Trophoblast cell (in vitro differentiated cells and primary cell): Measurements from ENCODE around the gene EPHA1.

Source experiments
- DNase-seq, 2 donors: peaks; one replicate each; pipeline ENCODE4 v3.0.0-alpha.2; 2016
- H2AFZ ChIP-seq: 2 replicates; pipeline ENCODE4 v1.6.1; 2013; ENCODE audit warnings: low read length, moderate library complexity, mild to moderate bottlenecking; ENCODE audit not compliant: insufficient read depth, poor library complexity
- H2AK5ac ChIP-seq: 2 replicates; pipeline ENCODE4 v1.6.1; 2013; ENCODE audit warnings: mild to moderate bottlenecking, low read length
- H2BK120ac ChIP-seq: 2 replicates; pipeline ENCODE4 v1.6.1; 2013; ENCODE audit warnings: low read length, mild to moderate bottlenecking, moderate library complexity; ENCODE audit not compliant: insufficient read depth, poor library complexity
- H2BK12ac ChIP-seq: 2 replicates; pipeline ENCODE4 v1.6.1; 2013; ENCODE audit warnings: mild to moderate bottlenecking, low read length, moderate library complexity
- H2BK5ac ChIP-seq: 2 replicates; pipeline ENCODE4 v1.6.1; 2013; ENCODE audit warnings: low read length, low read depth, moderate library complexity, mild to moderate bottlenecking; ENCODE audit not compliant: poor library complexity
- H3K14ac ChIP-seq: 2 replicates; pipeline ENCODE4 v1.6.1; 2013; ENCODE audit warnings: mild to moderate bottlenecking, low read length
- H3K18ac ChIP-seq: 2 replicates; pipeline ENCODE4 v1.6.1; 2013; ENCODE audit warnings: mild to moderate bottlenecking, low read length
- H3K23ac ChIP-seq: 2 replicates; pipeline ENCODE4 v1.6.1; 2013; ENCODE audit warnings: low read length
- H3K27ac ChIP-seq: 2 replicates; pipeline ENCODE4 v1.5.1; 2013; ENCODE audit warnings: low read depth, mild to moderate bottlenecking, inconsistent platforms, low read length, moderate library complexity
- H3K27me3 ChIP-seq: 2 replicates; pipeline ENCODE4 v1.6.1; 2013; ENCODE audit warnings: inconsistent platforms, mild to moderate bottlenecking, low read length, moderate library complexity; ENCODE audit not compliant: insufficient read depth
- H3K36me3 ChIP-seq, 2 experiments: 1 replicate in 1 of 2; 2 replicates in 1 of 2; pipeline ENCODE4 v1.6.1; 2013; ENCODE audit warnings: low read length in 2 of 2, mild to moderate bottlenecking in 2 of 2, moderate library complexity in 1 of 2; ENCODE audit not compliant: insufficient read depth in 2 of 2, control insufficient read depth in 1 of 2
- H3K4ac ChIP-seq: 2 replicates; pipeline ENCODE4 v1.6.1; 2013; ENCODE audit warnings: low read depth, mild to moderate bottlenecking, low read length, moderate library complexity
- H3K4me1 ChIP-seq, 2 experiments: 1 replicate in 1 of 2; 2 replicates in 1 of 2; pipeline ENCODE4 v1.6.1; 2013; ENCODE audit warnings: low read length in 2 of 2, mild to moderate bottlenecking in 2 of 2, moderate library complexity in 1 of 2; ENCODE audit not compliant: insufficient read depth in 2 of 2, control insufficient read depth in 1 of 2
- H3K4me2 ChIP-seq: 2 replicates; pipeline ENCODE4 v1.6.1; 2013; ENCODE audit warnings: inconsistent platforms, mild to moderate bottlenecking, low read length, moderate library complexity
- H3K4me3 ChIP-seq: 2 replicates; pipeline ENCODE4 v1.5.1; 2013; ENCODE audit warnings: mild to moderate bottlenecking, low read depth, low read length, inconsistent platforms
- H3K79me1 ChIP-seq: one replicate; pipeline ENCODE4 v1.6.1; 2013; ENCODE audit warnings: low read length
- H3K79me2 ChIP-seq: 2 replicates; pipeline ENCODE4 v1.6.1; 2013; ENCODE audit warnings: low read length, mild to moderate bottlenecking; ENCODE audit not compliant: control insufficient read depth, insufficient read depth, poor library complexity
- H3K9ac ChIP-seq: 2 replicates; pipeline ENCODE4 v1.6.1; 2013; ENCODE audit warnings: mild to moderate bottlenecking, low read length
- H3K9me3 ChIP-seq: 2 replicates; pipeline ENCODE4 v1.6.1; 2013; ENCODE audit warnings: low read depth, mild to moderate bottlenecking, control low read depth, inconsistent platforms, low read length; ENCODE audit not compliant: insufficient read depth
- H4K12ac ChIP-seq: 2 replicates; pipeline ENCODE4 v1.6.1; 2013; ENCODE audit warnings: low read depth, mild to moderate bottlenecking, low read length, moderate library complexity
- H4K8ac ChIP-seq: 2 replicates; pipeline ENCODE4 v1.6.1; 2013; ENCODE audit warnings: low read depth, mild to moderate bottlenecking, low read length, moderate library complexity
- H4K91ac ChIP-seq: one replicate; pipeline ENCODE4 v1.6.1; 2013; ENCODE audit warnings: low read depth, mild to moderate bottlenecking, low read length, moderate library complexity
- WGBS: extraction: QIAGEN DNeasy Blood & Tissue Kit; methylation state at CpG from one replicate; pipeline ENCODE4 v1.1.7; 2013; ENCODE audit warnings: missing lambda C conversion rate; ENCODE audit not compliant: insufficient read length, insufficient coverage; ENCODE audit errors: extremely low coverage; 5-methylcytosine and 5-hydroxymethylcytosine counted together

EPHA1 gene

DNA sequence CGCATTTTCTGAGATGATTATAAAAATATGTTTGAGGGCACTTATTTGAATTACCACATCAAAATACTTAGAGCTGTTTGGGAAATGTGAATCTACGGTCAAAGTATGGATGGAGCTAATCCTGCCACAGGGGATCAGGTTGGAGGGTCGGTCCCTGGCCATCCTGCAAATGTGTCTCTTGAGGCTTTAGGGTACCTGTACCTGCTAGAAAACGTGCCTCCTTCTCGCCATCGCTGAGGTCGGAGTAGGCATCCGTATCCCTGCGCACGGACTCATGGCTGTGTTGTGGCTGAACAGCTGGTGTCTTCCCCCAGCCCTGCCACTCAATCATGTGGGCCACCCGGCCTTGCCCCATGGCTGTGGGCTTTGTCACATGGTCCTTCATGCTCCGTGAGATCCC, 50.0 kb downstream of the EPHA1 start:
- Histone ChIP-seq H3K14ac (no peak overlapping the region), H2BK5ac (no peak overlapping the region), H2AK5ac (no peak overlapping the region), H3K9ac (no peak overlapping the region), H3K18ac (no peak overlapping the region), H3K4me3 (no peak overlapping the region), H4K12ac (no peak overlapping the region), H3K23ac (no peak overlapping the region), H3K4me1 (peaks cover 0 to 5% of the 10 kb centered on the region in 2 experiments), H2BK120ac (no peak overlapping the region), H2AFZ (no peak overlapping the region), H3K79me1 (no peaks in the 10 kb centered on the region), H3K4me2 (no peak overlapping the region), H3K27ac (no peak overlapping the region), H4K8ac (no peak overlapping the region), H3K79me2 (no peaks in the 10 kb centered on the region), H3K36me3 (no peaks in the 10 kb centered on the region), H4K91ac (no peak overlapping the region), H2BK12ac (no peak overlapping the region), H3K4ac (no peak overlapping the region), H3K9me3 (peaks cover 2% of the 10 kb centered on the region), H3K27me3 (peaks cover 38% of the 10 kb centered on the region)
- WGBS, result no CpG with 5 or more reads among the region's 12 CpGs
- DNase-seq, result no peak

DNA sequence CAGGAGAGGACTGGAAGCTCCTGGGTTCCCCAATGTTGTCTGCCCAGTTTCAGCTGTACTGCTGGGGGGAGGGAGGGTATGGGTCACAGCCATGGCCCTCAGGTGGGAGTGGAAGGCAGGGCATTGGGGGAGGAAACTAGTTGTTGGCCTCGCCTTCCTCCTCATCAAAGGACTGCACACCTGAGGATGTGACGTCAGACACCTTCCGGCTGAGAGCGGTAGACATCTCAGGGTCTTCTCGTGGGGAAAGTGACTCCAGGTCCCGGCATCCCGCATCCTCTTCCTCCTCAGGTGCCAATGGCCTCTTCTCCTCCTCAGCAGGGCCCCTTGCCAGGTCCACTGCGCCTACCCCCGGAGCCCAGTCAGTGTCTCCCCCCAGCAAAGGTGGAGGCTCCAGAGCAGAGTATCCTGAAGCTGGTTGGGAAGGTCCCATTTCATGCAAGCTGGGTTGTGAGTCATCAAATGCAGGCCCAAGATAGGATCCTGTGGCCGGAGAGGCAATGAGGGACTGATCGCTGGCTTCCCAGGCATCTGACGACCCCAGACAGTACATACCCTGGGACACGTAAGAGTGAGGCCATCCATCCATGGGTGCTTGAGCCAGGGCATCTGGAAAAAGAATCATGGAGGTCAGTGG, 52.1 kb downstream of the EPHA1 start:
- H3K27me3 ChIP-seq, result peaks cover 17% of the 10 kb centered on the region
- H4K12ac ChIP-seq, result no peak overlapping the region
- H2AK5ac ChIP-seq, result no peak overlapping the region
- no peak overlapping the region for H2BK120ac ChIP-seq
- H3K27ac ChIP-seq, result no peak overlapping the region
- H3K18ac ChIP-seq, result no peak overlapping the region
- DNase-seq, result no peak
- WGBS, result no CpG with 5 or more reads among the region's 13 CpGs
- no peak overlapping the region for H3K4ac ChIP-seq
- H4K91ac ChIP-seq, result no peak overlapping the region
- H3K9ac ChIP-seq, result no peak overlapping the region
- H3K14ac ChIP-seq, result no peak overlapping the region
- H3K23ac ChIP-seq, result no peak overlapping the region
- H2AFZ ChIP-seq, result no peak overlapping the region
- no peaks in the 10 kb centered on the region for H3K79me2 ChIP-seq
- H4K8ac ChIP-seq, result no peak overlapping the region
- no peak overlapping the region for H3K4me3 ChIP-seq
- no peaks in the 10 kb centered on the region for H3K79me1 ChIP-seq
- H2BK5ac ChIP-seq, result no peak overlapping the region
- H3K4me1 ChIP-seq, result peaks cover 6 to 7% of the 10 kb centered on the region in 2 experiments
- H3K36me3 ChIP-seq, result no peaks in the 10 kb centered on the region
- H3K9me3 ChIP-seq, result peaks cover 2% of the 10 kb centered on the region
- no peak overlapping the region for H3K4me2 ChIP-seq
- no peak overlapping the region for H2BK12ac ChIP-seq

DNA sequence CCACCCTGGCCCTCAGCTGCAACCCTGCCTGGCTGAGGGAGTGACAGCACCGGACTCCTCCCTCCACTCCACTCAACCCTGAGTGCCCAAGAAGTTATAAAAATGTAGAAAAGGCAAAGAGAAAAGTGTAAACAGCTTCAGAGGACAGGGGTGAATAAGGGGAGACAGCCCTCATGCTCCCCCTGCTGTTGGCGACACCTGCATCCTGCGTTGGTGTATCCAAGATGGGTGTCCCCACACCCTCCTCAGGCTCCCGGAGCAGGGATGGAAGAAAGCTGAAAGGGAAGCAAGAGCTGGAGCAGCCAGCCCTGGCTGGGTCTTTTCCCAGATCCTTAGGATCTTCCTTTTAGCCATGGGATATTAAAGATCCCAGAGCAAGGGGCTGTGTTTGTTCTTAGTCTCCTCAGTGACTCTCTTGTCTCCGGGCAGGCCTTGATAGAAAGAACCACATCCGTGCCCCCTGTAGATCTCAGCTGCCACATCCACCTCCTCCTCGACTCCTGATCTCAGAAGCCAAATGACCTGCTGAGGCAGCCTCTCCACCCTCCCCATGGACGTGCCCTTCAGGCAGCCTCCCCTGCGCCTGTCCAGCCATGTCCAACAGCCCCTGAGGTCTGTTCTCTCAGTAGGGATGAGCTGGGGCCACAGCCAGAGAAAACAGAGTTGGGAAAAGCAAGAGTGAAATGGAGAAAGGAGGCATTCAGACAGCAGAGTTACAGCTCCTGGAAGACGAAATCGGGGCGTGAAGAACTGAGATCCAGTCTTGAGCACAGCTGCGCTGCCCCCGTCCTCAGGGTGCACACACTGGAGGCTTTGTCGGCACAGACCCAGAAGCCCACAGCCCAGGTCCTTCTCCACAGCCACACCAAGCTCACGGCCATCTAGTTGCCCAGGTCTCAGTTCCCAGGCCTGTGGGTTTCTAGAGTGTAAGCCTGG, 52.9 kb downstream of the EPHA1 start:
- Histone ChIP-seq H3K9ac (no peak overlapping the region), H3K79me2 (no peaks in the 10 kb centered on the region), H4K8ac (no peak overlapping the region), H2BK5ac (no peak overlapping the region), H2AK5ac (no peak overlapping the region), H3K9me3 (peaks cover 2% of the 10 kb centered on the region), H4K91ac (no peak overlapping the region), H3K27ac (no peak overlapping the region), H2AFZ (no peak overlapping the region), H3K27me3 (peaks cover 11% of the 10 kb centered on the region), H3K4me3 (no peak overlapping the region), H3K14ac (no peak overlapping the region), H3K18ac (no peak overlapping the region), H3K4ac (no peak overlapping the region), H4K12ac (no peak overlapping the region), H2BK12ac (no peak overlapping the region), H3K36me3 (no peaks in the 10 kb centered on the region), H3K4me1 (peaks cover 6 to 7% of the 10 kb centered on the region in 2 experiments), H2BK120ac (no peak overlapping the region), H3K79me1 (no peaks in the 10 kb centered on the region), H3K4me2 (no peak overlapping the region), H3K23ac (no peak overlapping the region)
- WGBS, result no CpG with 5 or more reads among the region's 16 CpGs
- DNase-seq, result no peak

DNA sequence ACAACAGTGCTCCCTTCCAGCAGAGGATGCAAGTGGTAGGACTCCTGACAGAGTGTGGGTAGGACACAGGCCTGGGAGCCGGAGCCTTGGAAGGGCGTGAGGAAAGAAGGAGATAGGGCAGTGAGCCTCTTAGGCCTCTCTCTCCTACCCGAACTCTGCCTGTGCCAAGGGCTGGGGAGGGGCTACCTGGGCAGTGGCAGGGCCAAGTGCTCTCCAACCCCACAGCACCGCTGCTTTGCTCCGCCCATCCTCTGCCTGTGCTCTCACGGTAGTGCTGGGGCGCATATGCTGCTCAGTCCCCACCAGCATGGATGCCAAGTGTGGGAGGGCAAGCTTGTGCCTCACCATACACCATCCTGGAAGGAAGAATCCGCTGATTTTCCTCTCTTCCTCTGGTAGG, 53.7 kb downstream of the EPHA1 start:
- Histone ChIP-seq H2BK12ac (no peak overlapping the region), H4K91ac (no peak overlapping the region), H3K36me3 (no peaks in the 10 kb centered on the region), H3K9ac (no peak overlapping the region), H3K27ac (no peak overlapping the region), H2BK120ac (no peak overlapping the region), H3K14ac (no peak overlapping the region), H4K12ac (no peak overlapping the region), H3K23ac (no peak overlapping the region), H4K8ac (no peak overlapping the region), H3K27me3 (peaks cover 6% of the 10 kb centered on the region), H3K4me1 (peaks cover 6 to 7% of the 10 kb centered on the region in 2 experiments), H2BK5ac (no peak overlapping the region), H3K4ac (no peak overlapping the region), H3K9me3 (peaks cover 2% of the 10 kb centered on the region), H3K79me1 (no peaks in the 10 kb centered on the region), H3K79me2 (no peaks in the 10 kb centered on the region), H3K4me2 (no peak overlapping the region), H3K4me3 (no peak overlapping the region), H2AFZ (no peak overlapping the region), H3K18ac (no peak overlapping the region), H2AK5ac (no peak overlapping the region)
- no CpG with 5 or more reads among the region's 8 CpGs for WGBS
- no peak for DNase-seq
